Osteocyte (in vitro differentiated cells): ENCODE measurements around the gene TMEM168. TPM values are rescaled to one million over a fixed set of nuclear protein-coding genes. Genes with fewer than 3 reads are reported as not detected.

Experiments
- DNase-seq: peaks from one replicate; pipeline ENCODE4 v3.0.0; 2021; ENCODE audit warnings: mixed read lengths; ENCODE audit not compliant: unreplicated experiment; ENCODE audit errors: extremely low spot score
- H3K27ac Mint-ChIP-seq: one replicate; pipeline ENCODE4 v1.8.0; 2021; ENCODE audit warnings: mild to moderate bottlenecking, mixed read lengths; ENCODE audit not compliant: unreplicated experiment
- H3K27me3 Mint-ChIP-seq: one replicate; pipeline ENCODE4 v1.8.0; 2021; ENCODE audit warnings: mixed read lengths; ENCODE audit not compliant: unreplicated experiment
- H3K36me3 Mint-ChIP-seq: one replicate; pipeline ENCODE4 v1.8.0; 2021; ENCODE audit warnings: mixed read lengths; ENCODE audit not compliant: unreplicated experiment
- H3K4me1 Mint-ChIP-seq: one replicate; pipeline ENCODE4 v1.8.0; 2021; ENCODE audit warnings: mixed read lengths; ENCODE audit not compliant: unreplicated experiment
- H3K4me3 Mint-ChIP-seq: one replicate; pipeline ENCODE4 v1.8.0; 2021; ENCODE audit warnings: mild to moderate bottlenecking, moderate library complexity, mixed read lengths; ENCODE audit not compliant: unreplicated experiment
- H3K9me3 Mint-ChIP-seq: one replicate; pipeline ENCODE4 v1.8.0; 2021; ENCODE audit warnings: mixed read lengths; ENCODE audit not compliant: unreplicated experiment
- total RNA-seq: library from RNA; stranded (reverse); gene quantifications from 2 replicates; pipeline ENCODE4 v1.2.1, GENCODE V29; 2021
- TF ChIP-seq, protein P1 (sequence below): fragments of 200-600 bp; sonication (generic); IDR thresholded peaks from 2 replicates; pipeline ENCODE4 v1.5.0; 2021; ENCODE audit warnings: antibody characterized with exemption, mild to moderate bottlenecking, moderate library complexity

TMEM168 gene
- total RNA-seq, 1 donor from 2014 or later, result 21.7 TPM

DNA sequence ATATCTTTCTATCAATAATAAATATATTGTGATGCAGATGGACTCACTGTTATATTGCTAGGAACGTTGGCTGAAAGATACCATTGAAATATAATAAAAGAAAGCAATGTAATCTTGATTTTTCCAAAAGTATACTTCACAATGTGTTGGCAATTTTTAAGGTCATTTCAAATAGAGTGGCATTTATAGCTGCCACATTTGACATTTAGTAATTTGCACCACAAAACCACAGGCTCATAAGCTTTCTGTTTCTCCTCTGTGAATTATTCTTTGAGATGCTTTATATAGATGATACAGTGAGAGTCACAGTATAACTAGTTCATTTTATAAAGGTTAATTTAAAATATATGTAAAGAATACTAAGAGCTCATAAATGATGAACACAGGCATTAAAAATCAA lies 44.6 kb downstream of the TMEM168 start:
- Mint-ChIP-seq H3K4me3 (no peak overlapping the region), H3K4me1 (peaks cover 28% of the 10 kb centered on the region), H3K36me3 (no peaks in the 10 kb centered on the region), H3K27ac (no peak overlapping the region), H3K9me3 (peaks cover 3% of the 10 kb centered on the region), H3K27me3 (no peaks in the 10 kb centered on the region)
- TF ChIP-seq, protein P1, sequence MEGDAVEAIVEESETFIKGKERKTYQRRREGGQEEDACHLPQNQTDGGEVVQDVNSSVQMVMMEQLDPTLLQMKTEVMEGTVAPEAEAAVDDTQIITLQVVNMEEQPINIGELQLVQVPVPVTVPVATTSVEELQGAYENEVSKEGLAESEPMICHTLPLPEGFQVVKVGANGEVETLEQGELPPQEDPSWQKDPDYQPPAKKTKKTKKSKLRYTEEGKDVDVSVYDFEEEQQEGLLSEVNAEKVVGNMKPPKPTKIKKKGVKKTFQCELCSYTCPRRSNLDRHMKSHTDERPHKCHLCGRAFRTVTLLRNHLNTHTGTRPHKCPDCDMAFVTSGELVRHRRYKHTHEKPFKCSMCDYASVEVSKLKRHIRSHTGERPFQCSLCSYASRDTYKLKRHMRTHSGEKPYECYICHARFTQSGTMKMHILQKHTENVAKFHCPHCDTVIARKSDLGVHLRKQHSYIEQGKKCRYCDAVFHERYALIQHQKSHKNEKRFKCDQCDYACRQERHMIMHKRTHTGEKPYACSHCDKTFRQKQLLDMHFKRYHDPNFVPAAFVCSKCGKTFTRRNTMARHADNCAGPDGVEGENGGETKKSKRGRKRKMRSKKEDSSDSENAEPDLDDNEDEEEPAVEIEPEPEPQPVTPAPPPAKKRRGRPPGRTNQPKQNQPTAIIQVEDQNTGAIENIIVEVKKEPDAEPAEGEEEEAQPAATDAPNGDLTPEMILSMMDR, result no peak
- no peak for DNase-seq

DNA sequence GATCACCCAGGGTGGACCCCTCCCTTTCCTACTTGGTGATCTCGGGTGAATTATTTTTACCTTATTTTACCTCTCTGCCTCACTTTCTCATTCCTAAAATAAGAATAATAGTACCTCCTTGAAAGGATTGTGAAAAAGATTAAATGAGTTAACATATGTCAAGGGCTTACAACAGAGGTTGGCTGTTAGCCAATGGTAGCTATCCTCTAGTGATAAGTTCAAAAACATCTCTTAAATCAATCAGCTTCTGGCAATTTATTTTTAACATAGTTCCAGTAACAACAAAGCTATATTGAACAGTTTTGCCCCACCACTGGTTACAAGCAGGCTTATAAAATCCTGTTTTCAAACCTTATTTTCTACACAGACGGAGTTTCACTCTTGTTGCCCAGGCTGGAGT lies 45.4 kb downstream of the TMEM168 start:
- Mint-ChIP-seq H3K4me3 (no peak overlapping the region), H3K4me1 (peaks cover 28% of the 10 kb centered on the region), H3K27ac (no peak overlapping the region), H3K36me3 (no peaks in the 10 kb centered on the region), H3K9me3 (peaks cover 3% of the 10 kb centered on the region), H3K27me3 (no peaks in the 10 kb centered on the region)
- no peak for DNase-seq
- TF ChIP-seq, protein P1, result no peak

DNA sequence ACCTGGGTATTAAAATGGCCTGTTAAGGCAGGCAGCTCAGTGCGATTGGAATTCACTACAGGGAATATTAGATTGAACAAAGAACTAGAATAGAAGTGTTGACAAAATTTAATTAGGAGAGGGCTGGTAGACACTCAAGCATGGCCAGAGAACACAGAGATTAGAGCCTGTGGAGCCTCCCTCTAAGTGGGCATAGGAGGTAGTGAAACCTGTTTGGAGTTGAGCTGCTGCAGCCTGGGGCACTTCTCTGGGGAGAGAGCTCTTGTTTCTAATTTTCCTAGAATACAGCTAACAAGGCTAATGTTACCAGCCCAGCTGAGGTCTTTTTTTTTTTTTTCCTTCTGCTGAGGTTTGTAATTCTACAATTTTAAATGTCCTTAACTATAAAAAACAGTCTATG lies 46.4 kb downstream of the TMEM168 start:
- no peak for DNase-seq
- Mint-ChIP-seq H3K27ac (no peak overlapping the region), H3K4me1 (peaks cover 23% of the 10 kb centered on the region), H3K36me3 (no peaks in the 10 kb centered on the region), H3K27me3 (no peaks in the 10 kb centered on the region), H3K4me3 (no peak overlapping the region), H3K9me3 (peaks cover 7% of the 10 kb centered on the region)
- TF ChIP-seq, protein P1, result no peak

DNA sequence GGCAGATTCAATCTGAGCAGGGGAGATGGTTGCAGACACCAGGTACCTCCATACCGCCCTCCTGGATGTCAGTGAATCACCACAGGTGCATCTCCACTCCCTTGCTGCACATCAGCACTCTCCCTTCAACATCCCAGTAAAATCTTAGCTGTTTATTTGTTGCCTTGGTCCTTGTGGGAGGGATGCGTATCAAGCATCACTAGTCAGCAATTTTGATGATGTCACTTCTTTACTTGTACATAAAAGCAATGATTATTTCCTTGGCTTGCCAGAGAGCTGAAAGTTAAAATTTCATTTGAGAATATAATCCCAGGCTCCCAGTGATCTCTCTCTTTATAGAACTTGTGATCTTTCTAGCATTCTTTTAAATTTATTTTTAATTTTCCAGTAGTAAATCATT lies 49.5 kb downstream of the TMEM168 start:
- no peaks in the 10 kb centered on the region for H3K36me3 Mint-ChIP-seq

DNA sequence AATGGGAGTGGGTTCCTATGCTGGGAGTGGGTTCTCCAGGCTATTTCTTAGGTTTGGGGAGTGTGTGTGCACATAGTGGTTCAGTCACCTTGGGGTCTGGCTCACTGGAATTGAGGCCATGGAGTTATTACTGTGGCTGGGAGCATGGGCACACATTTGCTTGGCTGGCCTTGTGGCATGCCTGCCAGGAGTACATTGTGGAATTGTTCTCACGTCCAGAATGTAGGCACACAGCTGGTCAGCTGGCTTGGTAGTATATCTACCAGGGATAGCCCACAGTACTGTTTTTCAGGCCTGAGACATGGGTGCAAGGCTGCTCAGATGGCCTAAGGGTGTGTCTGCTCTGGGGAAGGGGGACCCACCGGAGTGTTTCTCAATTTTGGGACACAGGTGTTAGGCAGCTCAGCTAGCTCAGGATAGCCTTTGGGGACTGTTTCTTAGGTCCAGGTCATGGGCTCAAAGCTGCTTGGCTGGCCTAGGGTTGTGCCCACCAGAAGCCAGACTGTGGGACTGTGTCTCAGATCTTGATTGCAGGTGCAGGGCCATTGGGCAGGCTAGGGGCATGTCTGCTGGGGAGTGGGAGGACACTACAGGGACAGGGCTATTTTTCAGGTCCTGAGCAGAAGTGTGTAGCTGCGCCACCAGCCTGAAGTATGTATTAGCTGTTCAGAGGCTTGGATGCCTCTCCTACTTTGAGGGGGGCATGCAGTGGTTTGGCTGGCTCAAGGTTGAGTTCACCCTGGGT lies 50.6 kb downstream of the TMEM168 start:
- Mint-ChIP-seq H3K4me1 (peaks cover 7% of the 10 kb centered on the region), H3K9me3 (peaks cover 20% of the 10 kb centered on the region), H3K4me3 (no peak overlapping the region), H3K36me3 (peaks cover 3% of the 10 kb centered on the region), H3K27me3 (no peaks in the 10 kb centered on the region), H3K27ac (no peak overlapping the region)
- DNase-seq, result no peak
- TF ChIP-seq, protein P1, result no peak

More for the DNA sequence above, 49.5 kb downstream of the TMEM168 start:
- Mint-ChIP-seq H3K4me3 (no peak overlapping the region), H3K9me3 (peaks cover 14% of the 10 kb centered on the region), H3K27me3 (no peaks in the 10 kb centered on the region), H3K27ac (no peak overlapping the region), H3K4me1 (peaks cover 9% of the 10 kb centered on the region)
- TF ChIP-seq, protein P1, result no peak
- no peak for DNase-seq
